GM12865 (cell line): Measurements from ENCODE around the gene SOD3.

Experiments used
- DNase-seq: peaks from one replicate; pipeline ENCODE4 v3.0.0; 2010; ENCODE audit warnings: low read depth
- H3K4me3 ChIP-seq: 2 replicates; pipeline ENCODE4 v1.5.1; 2011; ENCODE audit warnings: mild to moderate bottlenecking, low read depth, low read length, control low read depth
- CTCF ChIP-seq: IDR thresholded peaks from 2 replicates; pipeline ENCODE4 v1.5.1; 2011; ENCODE audit warnings: low read length, control low read depth, low read depth, inconsistent platforms; ENCODE audit not compliant: insufficient read depth; ENCODE audit errors: missing control alignments

Gene SOD3

DNA sequence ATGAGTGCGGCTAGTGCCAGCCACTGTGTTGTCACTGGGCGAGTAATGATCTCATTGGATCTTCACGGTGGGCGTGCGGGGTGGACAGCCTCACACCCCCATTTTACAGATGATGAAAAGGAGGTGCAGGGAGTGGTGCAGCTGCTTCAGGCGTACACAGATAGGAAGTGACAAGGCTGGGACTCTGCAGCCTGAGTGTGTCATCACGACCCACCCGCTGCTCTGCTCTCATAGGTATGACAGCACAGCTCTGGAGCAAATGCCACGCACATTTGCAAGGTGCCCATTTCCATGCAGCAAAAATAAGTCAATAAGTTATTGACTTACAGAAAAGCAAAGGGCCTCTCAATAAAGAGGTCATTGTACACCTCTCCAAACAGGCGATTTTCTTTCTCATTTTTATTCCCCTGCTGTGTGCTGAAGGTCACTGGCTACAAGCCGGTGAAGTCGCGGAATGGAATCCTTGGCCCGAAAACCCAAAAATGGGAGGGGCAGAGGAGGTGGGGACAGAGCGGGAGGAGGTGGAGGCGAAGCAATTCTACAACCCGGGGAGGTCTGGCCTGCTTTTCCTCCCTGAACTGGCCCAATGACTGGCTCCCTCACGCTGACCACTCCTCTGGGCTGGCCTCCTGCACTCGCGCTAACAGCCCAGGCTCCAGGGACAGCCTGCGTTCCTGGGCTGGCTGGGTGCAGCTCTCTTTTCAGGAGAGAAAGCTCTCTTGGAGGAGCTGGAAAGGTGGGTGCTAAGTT is at the start of gene SOD3:
Gene SOD3, plus strand, starts transcription at position 658 of the 750 bp plus-strand sequence. CDS start 3,949 bp downstream, outside the sequence.
- DNase-seq, result no peak
- H3K4me3 ChIP-seq, result no peak within 1 kb of the TSS
- no peak for TF ChIP-seq CTCF

DNA sequence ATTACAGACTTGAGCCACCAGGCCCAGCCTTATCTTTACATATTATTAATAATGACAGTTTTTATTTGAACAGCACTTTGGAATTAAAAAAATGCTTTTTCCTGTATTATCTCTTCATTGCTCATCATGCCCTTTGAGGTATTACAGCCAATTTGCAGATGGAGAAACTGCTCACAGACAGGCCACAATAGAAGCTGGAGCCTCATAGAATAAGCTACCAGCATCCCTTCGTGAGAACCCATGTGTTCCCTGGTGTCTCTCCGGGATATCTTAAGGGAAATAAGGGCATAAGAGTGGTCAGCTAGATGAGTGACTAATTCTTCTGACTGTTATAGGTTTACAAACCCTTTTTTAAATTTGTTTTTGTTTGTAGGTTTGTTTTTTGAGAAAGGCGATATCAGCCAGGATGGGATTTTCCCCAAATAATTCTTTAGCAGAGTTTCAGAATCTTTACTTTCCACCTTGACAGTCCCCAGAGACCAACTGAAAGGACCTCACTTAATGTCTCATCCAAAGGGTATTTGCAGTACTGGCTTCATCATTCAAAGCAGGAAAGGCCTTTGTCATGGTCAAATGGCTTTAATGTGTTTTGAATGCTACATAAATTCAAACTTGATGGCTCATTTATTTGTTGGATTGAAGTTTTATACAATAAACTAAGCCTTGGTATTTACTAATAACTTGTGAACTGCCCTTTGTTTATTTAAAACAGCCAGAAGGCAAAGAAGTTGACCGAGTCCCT is 48.0 kb upstream of the SOD3 start:
- no peak for TF ChIP-seq CTCF
- H3K4me3 ChIP-seq, result no peak overlapping the region
- DNase-seq, result no peak

- TF ChIP-seq CTCF, result no peak
- DNase-seq, result no peak
- no peak overlapping the region for H3K4me3 ChIP-seq
These were observed 47.4 kb upstream of the SOD3 start for GRCh38 chr4:24748023-24748422.

DNA sequence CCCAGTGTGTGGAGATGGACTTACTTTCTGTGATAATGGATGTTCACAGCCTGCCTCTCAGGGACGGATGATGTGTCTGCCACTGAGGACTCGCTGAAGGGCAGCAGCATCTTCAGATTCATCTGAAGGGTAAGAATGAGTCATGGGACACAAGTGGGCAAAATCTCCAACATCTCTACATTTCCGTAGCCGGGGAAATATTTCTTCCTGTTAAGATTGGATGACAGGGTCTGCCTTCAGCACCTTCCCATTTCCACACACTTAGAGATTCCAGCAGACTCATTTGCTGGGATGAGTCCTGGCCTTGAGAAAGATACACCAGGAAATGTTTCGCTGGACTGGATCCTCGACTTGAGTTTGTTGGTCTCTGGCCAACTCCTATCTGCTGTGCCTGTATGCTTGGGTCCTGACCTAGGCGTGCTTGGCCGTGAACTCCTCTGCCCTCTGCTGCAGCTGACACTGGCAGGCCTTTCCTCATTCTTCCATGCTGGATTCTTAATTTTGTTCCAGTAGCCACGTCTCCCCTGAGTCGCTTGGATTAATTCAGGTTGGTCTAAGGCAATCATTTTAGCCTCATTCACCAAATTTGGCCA is 46.5 kb upstream of the SOD3 start:
- no peak for DNase-seq
- no peak overlapping the region for H3K4me3 ChIP-seq
- TF ChIP-seq CTCF, result no peak

- DNase-seq, result no peak
- no peak overlapping the region for H3K4me3 ChIP-seq
- no peak for TF ChIP-seq CTCF
These were observed 45.3 kb upstream of the SOD3 start for GRCh38 chr4:24750106-24750505.

GRCh38 chr4:24751926-24752539 is 43.3 kb upstream of the SOD3 start:
- DNase-seq, result no peak
- TF ChIP-seq CTCF, result no peak
- H3K4me3 ChIP-seq, result no peak overlapping the region
